Measurements from ENCODE around the gene GLI3. TPM values are rescaled to one million over a fixed set of nuclear protein-coding genes. Genes with fewer than 3 reads are reported as not detected.
A peak's percentile ranks its signal among the peaks of the same experiment; 100 is the strongest.

GLI3 gene
- polyA plus RNA-seq, 1 experiment = 6.0 TPM

GRCh38 chr7:42181566-42181965, 55.4 kb downstream of the GLI3 start:
- ChIA-PET POLR2A (no interaction called here), CTCF (interaction anchor here (0.8 kb wide), 1 partner anchor 241 kb away, joined by 3 read pairs; no protein-coding TSS in a partner anchor)
- no peaks in the 10 kb centered on the region for H3K27me3 ChIP-seq (ENCODE audit: control insufficient read depth, insufficient read depth, low read length)
- H3K4me3 ChIP-seq (ENCODE audit: low read depth, low read length) = no peak overlapping the region
- DNase-seq (ENCODE audit: low read depth, low spot score) = no peak
- H3K9me3 ChIP-seq (ENCODE audit: control insufficient read depth, insufficient read depth, low read length) = no peaks in the 10 kb centered on the region
- TF ChIP-seq CTCF (IDR thresholded peaks at IDR 0.05; ENCODE audit: low read depth, low read length) = no peak
- no peak overlapping the region for H3K27ac ChIP-seq (ENCODE audit: low read depth, low read length)

- ChIA-PET POLR2A (interaction anchor here (1.0 kb wide), 1 partner anchor 10 kb away, joined by 6 read pairs; no protein-coding TSS in a partner anchor), CTCF (no interaction called here)
- H3K4me3 ChIP-seq (ENCODE audit: low read depth, low read length) = no peak overlapping the region
- H3K9me3 ChIP-seq (ENCODE audit: control insufficient read depth, insufficient read depth, low read length) = no peaks in the 10 kb centered on the region
- no peak overlapping the region for H3K27ac ChIP-seq (ENCODE audit: low read depth, low read length)
- no peaks in the 10 kb centered on the region for H3K27me3 ChIP-seq (ENCODE audit: control insufficient read depth, insufficient read depth, low read length)
- no peak for TF ChIP-seq CTCF (IDR thresholded peaks at IDR 0.05; ENCODE audit: low read depth, low read length)
- no peak for DNase-seq (ENCODE audit: low read depth, low spot score)
Observed at GRCh38 chr7:42180806-42181205, 56.2 kb downstream of the GLI3 start.

- DNase-seq (ENCODE audit: low read depth, low spot score) = no peak
- no peak for TF ChIP-seq CTCF (IDR thresholded peaks at IDR 0.05; ENCODE audit: low read depth, low read length)
- H3K9me3 ChIP-seq (ENCODE audit: control insufficient read depth, insufficient read depth, low read length) = no peaks in the 10 kb centered on the region
- CTCF ChIA-PET = interaction anchor here (0.6 kb wide), 1 partner anchor 10 kb away, joined by 5 read pairs; no protein-coding TSS in a partner anchor
- POLR2A ChIA-PET = no interaction called here
- no peaks in the 10 kb centered on the region for H3K27me3 ChIP-seq (ENCODE audit: control insufficient read depth, insufficient read depth, low read length)
- no peak overlapping the region for H3K4me3 ChIP-seq (ENCODE audit: low read depth, low read length)
- no peak overlapping the region for H3K27ac ChIP-seq (ENCODE audit: low read depth, low read length)
Observed at GRCh38 chr7:42176724-42177101, 60.3 kb downstream of the GLI3 start.

- Histone ChIP-seq H3K9me3 (ENCODE audit: control insufficient read depth, insufficient read depth, low read length) (no peaks in the 10 kb centered on the region), H3K27me3 (ENCODE audit: control insufficient read depth, insufficient read depth, low read length) (no peaks in the 10 kb centered on the region), H3K27ac (ENCODE audit: low read depth, low read length) (no peak overlapping the region), H3K4me3 (ENCODE audit: low read depth, low read length) (no peak overlapping the region)
- DNase-seq (ENCODE audit: low read depth, low spot score) = no peak
- ChIA-PET POLR2A (no interaction called here), CTCF (interaction anchor here (0.6 to 1.5 kb wide), 2 partner anchors 10 to 235 kb away, joined by 4 to 5 read pairs; no protein-coding TSS in a partner anchor)
- no peak for TF ChIP-seq CTCF (IDR thresholded peaks at IDR 0.05; ENCODE audit: low read depth, low read length)
Observed at GRCh38 chr7:42175834-42176723, 60.9 kb downstream of the GLI3 start.

GRCh38 chr7:42174391-42174912, 62.6 kb downstream of the GLI3 start:
- no peaks in the 10 kb centered on the region for H3K9me3 ChIP-seq (ENCODE audit: control insufficient read depth, insufficient read depth, low read length)
- POLR2A ChIA-PET = no interaction called here

More at GRCh38 chr7:42174391-42174912, 62.6 kb downstream of the GLI3 start:
- TF ChIP-seq CTCF (IDR thresholded peaks at IDR 0.05; ENCODE audit: low read depth, low read length) = no peak
- CTCF ChIA-PET = interaction anchor here (1.0 to 1.1 kb wide), 2 partner anchors 11 to 55 kb away, joined by 3 read pairs; no protein-coding TSS in a partner anchor
- Histone ChIP-seq H3K27me3 (ENCODE audit: control insufficient read depth, insufficient read depth, low read length) (no peaks in the 10 kb centered on the region), H3K4me3 (ENCODE audit: low read depth, low read length) (no peak overlapping the region), H3K27ac (ENCODE audit: low read depth, low read length) (peak overlapping the region; percentile 3)
- DNase-seq (ENCODE audit: low read depth, low spot score) = no peak

Measured in AG04450 (cell line).